Bone marrow (tissue), 2 donors: ENCODE data around the gene NBPF14.
"Not testable (repeated sequence)": the region's sequence is repeated elsewhere in the genome, so short reads cannot be mapped to it uniquely, and the experiment has no call there.

Experiments
- DNase-seq, 2 donors: peaks; one replicate each; lab custom pipeline; 2025; lab: John Stamatoyannopoulos, UW

Gene NBPF14, protein sequence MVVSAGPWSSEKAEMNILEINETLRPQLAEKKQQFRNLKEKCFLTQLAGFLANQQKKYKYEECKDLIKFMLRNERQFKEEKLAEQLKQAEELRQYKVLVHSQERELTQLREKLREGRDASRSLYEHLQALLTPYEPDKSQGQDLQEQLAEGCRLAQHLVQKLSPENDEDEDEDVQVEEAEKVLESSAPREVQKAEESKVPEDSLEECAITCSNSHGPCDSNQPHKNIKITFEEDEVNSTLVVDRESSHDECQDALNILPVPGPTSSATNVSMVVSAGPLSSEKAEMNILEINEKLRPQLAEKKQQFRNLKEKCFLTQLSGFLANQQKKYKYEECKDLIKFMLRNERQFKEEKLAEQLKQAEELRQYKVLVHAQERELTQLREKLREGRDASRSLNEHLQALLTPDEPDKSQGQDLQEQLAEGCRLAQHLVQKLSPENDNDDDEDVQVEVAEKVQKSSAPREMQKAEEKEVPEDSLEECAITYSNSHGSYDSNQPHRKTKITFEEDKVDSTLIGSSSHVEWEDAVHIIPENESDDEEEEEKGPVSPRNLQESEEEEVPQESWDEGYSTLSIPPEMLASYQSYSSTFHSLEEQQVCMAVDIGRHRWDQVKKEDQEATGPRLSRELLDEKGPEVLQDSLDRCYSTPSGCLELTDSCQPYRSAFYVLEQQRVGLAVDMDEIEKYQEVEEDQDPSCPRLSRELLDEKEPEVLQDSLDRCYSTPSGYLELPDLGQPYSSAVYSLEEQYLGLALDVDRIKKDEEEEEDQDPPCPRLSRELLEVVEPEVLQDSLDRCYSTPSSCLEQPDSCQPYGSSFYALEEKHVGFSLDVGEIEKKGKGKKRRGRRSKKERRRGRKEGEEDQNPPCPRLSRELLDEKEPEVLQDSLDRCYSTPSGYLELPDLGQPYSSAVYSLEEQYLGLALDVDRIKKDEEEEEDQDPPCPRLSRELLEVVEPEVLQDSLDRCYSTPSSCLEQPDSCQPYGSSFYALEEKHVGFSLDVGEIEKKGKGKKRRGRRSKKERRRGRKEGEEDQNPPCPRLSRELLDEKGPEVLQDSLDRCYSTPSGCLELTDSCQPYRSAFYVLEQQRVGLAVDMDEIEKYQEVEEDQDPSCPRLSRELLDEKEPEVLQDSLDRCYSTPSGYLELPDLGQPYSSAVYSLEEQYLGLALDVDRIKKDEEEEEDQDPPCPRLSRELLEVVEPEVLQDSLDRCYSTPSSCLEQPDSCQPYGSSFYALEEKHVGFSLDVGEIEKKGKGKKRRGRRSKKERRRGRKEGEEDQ (N-terminal part only)

DNA sequence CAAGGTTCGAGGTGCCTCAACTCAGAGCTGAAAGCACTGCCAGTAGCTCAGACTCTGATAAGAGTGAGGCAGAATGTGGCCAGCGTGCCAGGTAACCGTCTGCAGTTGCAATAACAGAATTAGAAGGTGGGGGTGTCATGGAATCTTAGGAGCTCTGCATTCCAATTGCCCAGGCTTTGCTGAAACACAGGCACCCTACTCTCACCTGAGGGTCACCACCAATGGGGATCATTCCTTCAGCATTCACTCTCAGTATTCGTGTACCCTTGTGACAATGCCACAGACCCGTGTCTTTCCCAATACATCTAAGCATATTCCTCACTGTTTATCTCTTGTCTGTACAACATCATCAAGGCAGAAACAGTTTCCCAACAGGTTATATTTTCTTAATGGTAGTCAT lies at the start of gene NBPF14:
Gene NBPF14, minus strand, starts transcription at position 101 of the 400 bp plus-strand sequence. CDS start 294 bp downstream, outside the sequence.
- DNase-seq: not testable (repeated sequence)

GRCh38 chr1:148625451-148625850 lies 29.6 kb upstream of the NBPF14 start:
- DNase-seq: not testable (repeated sequence)

DNA sequence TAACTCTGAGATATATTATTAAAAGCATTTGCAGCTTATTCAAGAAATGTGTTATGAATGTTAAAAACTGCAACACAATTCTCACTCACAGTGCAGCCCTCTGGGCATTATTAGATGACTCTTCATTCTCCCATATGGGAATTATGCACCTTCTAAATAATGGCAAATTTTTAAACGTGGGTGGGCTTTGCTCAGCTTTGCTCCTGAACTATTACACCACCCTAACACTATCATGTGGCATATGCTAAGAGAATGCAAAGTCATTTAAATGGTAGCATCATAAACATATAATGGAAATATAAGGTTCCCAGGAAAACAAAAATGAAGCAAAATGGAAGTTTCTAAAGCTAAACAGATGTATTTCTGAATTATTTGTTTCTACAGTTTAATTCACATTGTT lies 22.4 kb upstream of the NBPF14 start:
- DNase-seq: not testable (repeated sequence)

GRCh38 chr1:148605266-148605665 lies 9.5 kb upstream of the NBPF14 start:
- not testable (repeated sequence) for DNase-seq

DNA sequence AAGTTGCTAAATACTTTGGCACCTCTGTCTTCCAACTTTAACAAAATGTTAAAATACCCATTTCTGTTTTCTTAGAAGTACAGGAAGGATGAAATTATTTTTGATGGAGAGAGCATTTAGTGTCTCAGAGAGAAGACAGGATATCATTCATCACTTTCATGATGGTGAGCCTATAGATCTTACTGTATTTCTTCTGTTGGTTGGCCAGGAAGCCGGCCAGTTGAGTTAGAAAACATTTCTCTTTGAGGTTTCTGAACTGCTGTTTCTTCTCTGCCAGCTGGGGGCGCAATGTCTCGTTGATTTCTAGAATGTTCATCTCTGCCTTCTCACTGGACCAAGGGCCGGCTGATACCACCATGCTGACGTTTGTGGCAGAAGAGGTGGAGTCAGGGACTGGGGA lies 451 bp downstream of the NBPF14 start:
- DNase-seq: not testable (repeated sequence)

DNA sequence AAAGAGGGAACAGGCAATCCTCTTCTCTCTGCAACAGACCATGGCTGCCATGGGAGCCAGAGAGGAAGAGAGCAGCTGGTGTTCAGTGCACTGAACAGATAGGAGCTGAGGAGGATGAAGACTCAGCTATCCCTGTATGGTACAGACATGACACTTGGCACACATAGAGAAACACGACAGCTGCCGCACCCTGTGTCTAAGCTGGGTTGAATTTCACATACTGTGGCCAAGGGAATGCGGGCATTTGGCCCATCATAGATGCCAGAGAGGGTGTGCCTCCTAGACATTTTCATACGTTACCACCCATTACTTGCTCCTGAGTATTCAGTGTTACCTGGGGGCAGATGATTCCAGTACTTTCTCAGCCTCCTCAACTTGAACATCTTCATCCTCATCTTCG lies 4.7 kb downstream of the NBPF14 start:
- DNase-seq: not testable (repeated sequence)

- DNase-seq: not testable (repeated sequence)
Observed at GRCh38 chr1:148532158-148532557, 63.7 kb downstream of the NBPF14 start.

DNA sequence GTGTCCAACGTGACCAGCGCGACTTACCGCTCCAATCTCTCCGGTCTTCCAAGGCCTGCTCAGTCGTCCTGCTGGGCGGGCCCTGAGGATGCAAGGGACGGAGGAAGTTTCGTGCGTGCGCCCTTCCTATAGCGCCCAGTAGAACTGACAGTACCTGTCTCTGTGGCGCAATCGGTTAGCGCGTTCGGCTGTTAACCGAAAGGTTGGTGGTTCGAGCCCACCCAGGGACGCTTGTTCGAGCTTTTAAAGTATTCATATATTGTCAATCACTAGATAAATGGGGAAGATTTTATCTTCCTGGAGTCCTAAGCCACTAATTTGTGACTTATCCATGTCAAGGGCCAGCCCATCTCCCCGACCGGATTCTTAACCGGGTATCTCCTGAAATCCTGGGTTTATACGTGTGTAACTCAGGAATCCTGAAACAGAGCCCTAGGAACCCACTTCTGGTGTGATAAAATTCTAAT lies 66.7 kb downstream of the NBPF14 start:
- DNase-seq: not testable (repeated sequence)

DNA sequence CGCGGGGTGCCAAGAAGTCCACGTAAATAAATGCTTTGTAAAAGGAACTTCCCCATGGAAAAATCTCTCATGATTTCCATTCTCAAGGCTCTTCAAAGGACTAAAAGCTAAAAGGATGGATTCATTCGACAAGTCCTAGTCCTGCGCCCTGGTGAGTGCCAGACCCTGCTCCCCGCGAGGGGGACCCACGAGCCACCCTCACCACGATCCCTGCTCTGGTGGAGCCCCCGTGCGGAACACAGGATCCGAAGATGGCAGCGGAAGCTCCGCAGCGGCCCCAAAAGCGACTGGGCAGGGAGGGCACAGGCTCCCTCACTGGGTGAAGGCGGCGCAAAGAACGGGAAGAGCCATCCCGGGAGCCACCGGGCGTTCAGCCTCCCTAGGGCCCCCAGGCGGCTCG lies 67.2 kb downstream of the NBPF14 start:
- DNase-seq: not testable (repeated sequence)

- not testable (repeated sequence) for DNase-seq
Observed at GRCh38 chr1:148526587-148526986, 69.2 kb downstream of the NBPF14 start.

DNA sequence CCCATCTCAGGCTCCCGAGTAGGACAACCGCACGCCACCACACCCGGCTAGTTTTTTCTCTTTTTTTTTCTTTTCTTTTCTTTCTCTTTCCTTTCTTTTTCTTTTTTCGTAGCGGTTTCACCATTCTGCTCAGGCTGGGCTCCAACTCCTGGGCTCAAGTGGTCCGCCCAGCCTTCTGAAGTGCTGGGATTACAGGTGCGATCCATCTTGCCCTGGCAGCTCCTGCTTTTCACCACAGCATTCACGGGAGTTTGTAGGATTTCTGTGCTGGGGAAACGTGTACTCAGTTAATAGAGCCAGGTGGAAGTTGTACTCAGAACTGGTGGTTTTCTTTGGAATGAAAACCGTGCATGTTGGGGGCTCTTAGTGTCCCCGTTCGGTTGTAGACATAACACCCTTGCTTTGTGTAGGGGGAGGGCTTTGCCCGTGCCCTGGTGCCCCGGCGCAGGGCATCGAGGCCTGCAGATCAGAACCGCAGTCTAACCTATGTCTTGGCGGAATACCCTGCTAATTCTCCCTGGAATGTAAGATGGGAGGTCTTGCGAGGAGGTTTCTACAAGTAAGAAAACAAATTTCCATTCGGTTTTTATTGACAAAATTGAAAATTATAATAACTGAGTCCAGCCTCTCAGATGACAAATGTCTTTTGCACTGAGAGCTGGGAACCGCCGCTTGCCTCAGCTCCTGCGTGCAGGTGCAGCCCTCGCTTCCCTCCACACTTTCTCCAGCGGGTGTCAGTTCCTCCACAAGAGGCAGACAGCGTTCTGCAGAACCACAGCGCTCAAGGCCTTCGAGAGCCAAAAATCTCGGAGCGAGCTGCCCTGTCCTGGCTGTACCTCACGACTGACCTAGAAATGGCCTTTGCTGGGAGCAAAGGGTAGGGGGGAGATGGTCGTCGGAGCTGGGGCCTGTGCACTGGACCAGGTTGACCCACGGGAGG lies 72.3 kb downstream of the NBPF14 start:
- not testable (repeated sequence) for DNase-seq

- DNase-seq: peak; percentile 82 to 85
Observed at GRCh38 chr1:148522561-148523204, 73.1 kb downstream of the NBPF14 start.

DNA sequence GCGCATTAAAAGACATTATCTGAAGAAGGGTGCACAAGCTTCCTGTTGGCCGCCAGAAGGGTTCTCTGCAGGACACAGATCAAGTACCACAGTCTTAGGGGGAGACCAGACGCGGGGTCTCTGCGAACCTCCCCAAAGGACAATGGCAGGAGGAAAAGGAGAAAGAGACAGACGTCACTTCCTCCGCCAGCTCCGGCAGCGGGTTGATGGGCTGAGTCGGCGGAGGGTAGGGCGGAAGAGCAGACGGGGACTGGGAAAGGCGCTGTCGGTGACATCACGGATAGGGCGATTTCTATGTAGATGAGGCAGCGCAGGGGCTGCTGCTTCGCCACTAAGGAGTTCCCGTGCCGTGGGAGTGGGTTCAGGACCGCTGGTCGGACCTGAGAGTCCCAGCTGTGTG lies 73.7 kb downstream of the NBPF14 start:
- peak in 1 of 2 donors; percentile 86 for DNase-seq

GRCh38 chr1:148514310-148514709 lies 81.5 kb downstream of the NBPF14 start:
- DNase-seq: not testable (repeated sequence)

GRCh38 chr1:148512571-148513184 lies 83.1 kb downstream of the NBPF14 start:
- peak in 1 of 2 donors; percentile 9 for DNase-seq

- DNase-seq: not testable (repeated sequence)
Observed at GRCh38 chr1:148493933-148494332, 101.9 kb downstream of the NBPF14 start.

DNA sequence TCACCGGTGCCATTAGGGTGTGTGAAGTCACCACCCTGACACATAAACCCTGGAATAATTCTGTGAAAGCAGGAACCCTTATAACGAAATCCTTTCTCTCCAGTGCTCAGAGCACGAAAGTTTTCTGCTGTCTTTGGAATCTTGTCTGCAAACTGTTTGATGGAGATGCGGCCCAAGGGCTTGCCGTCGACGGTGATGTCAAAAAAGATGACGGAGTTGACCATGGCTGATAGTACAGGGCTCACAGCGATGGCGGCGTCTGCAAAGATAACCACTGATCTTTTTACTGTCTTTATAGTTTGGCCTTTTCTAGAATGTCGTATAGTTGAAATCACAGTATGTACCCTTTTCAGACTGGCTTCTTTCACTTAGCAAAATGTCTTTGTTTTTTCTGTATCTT lies 112.8 kb downstream of the NBPF14 start, which contains the start of gene PPIAL4G:
Gene PPIAL4G, minus strand, starts transcription at position 274 of the 400 bp plus-strand sequence. Its CDS starts 50 bp downstream, at position 224.
- DNase-seq: not testable (repeated sequence)
